ENCODE results near the gene EIF1.
"Not testable (repeated sequence)": the region's sequence is repeated elsewhere in the genome, so short reads cannot be mapped to it uniquely, and the experiment has no call there.

EIF1 gene

GRCh38 chr17:41688641-41689496 is at the start of gene EIF1:
TSS of gene EIF1 (plus strand) at chr17:41688885. CDS start at chr17:41689039, 154 bp downstream.
- Histone ChIP-seq H3K36me3 (ENCODE audit: insufficient read depth, low read length) (peaks cover 46% of the 10 kb centered on the region), H3K9ac (ENCODE audit: low read length) (peak within 1 kb of the TSS; percentile 96), H3K4me2 (ENCODE audit: low read length) (peak within 1 kb of the TSS; percentile 97), H3K27me3 (ENCODE audit: insufficient read depth, low read length) (no peaks in the 10 kb centered on the region), H3K27ac (ENCODE audit: low read depth, low read length, poor library complexity, severe bottlenecking) (peak within 1 kb of the TSS; percentile 86), H3K4me1 (ENCODE audit: insufficient read depth, low read length, severe bottlenecking) (peaks cover 18% of the 10 kb centered on the region), H3K9me3 (ENCODE audit: low read length) (no peaks in the 10 kb centered on the region), H3F3A (ENCODE audit: insufficient read depth, low read length) (peaks cover 18% of the 10 kb centered on the region; the same call in 1 of the 2 replicates), H3K4me3 (ENCODE audit: low read depth, low read length, poor library complexity, severe bottlenecking) (peak within 1 kb of the TSS; percentile 89), H4K20me1 (ENCODE audit: insufficient read depth, low read length) (no peaks in the 10 kb centered on the region), H2AFZ (ENCODE audit: low read length) (peak within 1 kb of the TSS; percentile 89; the same call in 1 of the 2 replicates), H3K9me2 (ENCODE audit: low read depth, low read length) (no peaks in the 10 kb centered on the region), H3K79me2 (ENCODE audit: insufficient read depth, low read length) (no peaks in the 10 kb centered on the region)
- TF ChIP-seq, protein P1, sequence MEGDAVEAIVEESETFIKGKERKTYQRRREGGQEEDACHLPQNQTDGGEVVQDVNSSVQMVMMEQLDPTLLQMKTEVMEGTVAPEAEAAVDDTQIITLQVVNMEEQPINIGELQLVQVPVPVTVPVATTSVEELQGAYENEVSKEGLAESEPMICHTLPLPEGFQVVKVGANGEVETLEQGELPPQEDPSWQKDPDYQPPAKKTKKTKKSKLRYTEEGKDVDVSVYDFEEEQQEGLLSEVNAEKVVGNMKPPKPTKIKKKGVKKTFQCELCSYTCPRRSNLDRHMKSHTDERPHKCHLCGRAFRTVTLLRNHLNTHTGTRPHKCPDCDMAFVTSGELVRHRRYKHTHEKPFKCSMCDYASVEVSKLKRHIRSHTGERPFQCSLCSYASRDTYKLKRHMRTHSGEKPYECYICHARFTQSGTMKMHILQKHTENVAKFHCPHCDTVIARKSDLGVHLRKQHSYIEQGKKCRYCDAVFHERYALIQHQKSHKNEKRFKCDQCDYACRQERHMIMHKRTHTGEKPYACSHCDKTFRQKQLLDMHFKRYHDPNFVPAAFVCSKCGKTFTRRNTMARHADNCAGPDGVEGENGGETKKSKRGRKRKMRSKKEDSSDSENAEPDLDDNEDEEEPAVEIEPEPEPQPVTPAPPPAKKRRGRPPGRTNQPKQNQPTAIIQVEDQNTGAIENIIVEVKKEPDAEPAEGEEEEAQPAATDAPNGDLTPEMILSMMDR (IDR thresholded peaks at IDR 0.05; ENCODE audit: low read length) = no peak
- TF ChIP-seq EZH2 (IDR thresholded peaks at IDR 0.05; ENCODE audit: borderline replicate concordance, low read length) = no peak

DNA sequence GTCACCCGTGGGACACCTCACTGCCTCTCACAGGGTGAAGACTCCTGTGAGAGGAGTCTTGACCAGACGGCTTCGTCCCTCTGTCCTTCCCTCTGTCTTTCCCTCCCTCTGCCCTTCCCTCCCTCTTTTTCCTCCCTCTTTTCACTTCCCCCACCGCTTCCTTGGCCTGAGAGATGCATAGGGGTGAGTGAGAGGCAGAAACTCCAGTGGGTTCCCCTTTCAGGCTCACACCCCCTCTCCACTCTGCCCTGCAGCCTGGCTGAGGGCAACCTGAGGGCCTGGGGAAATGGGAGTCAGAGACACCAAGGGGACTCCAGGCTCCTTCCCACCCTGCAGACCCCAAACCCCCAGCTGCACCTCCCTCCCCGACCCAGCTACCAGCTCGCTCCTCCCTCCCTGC is 49.7 kb upstream of the EIF1 start:
- Histone ChIP-seq H3K9me3 (ENCODE audit: low read length) (no peaks in the 10 kb centered on the region), H3K9me2 (ENCODE audit: low read depth, low read length) (no peaks in the 10 kb centered on the region), H3F3A (ENCODE audit: insufficient read depth, low read length) (no peaks in the 10 kb centered on the region), H3K79me2 (ENCODE audit: insufficient read depth, low read length) (no peaks in the 10 kb centered on the region), H2AFZ (ENCODE audit: low read length) (no peak overlapping the region), H3K36me3 (ENCODE audit: insufficient read depth, low read length) (no peaks in the 10 kb centered on the region), H3K27me3 (ENCODE audit: insufficient read depth, low read length) (peaks cover 6% of the 10 kb centered on the region; the same call in 1 of the 2 replicates), H3K9ac (ENCODE audit: low read length) (no peak overlapping the region), H3K4me3 (ENCODE audit: low read depth, low read length, poor library complexity, severe bottlenecking) (no peak overlapping the region), H3K27ac (ENCODE audit: low read depth, low read length, poor library complexity, severe bottlenecking) (no peak overlapping the region), H3K4me1 (ENCODE audit: insufficient read depth, low read length, severe bottlenecking) (no peaks in the 10 kb centered on the region), H4K20me1 (ENCODE audit: insufficient read depth, low read length) (no peaks in the 10 kb centered on the region), H3K4me2 (ENCODE audit: low read length) (no peak overlapping the region)
- TF ChIP-seq, protein P1 (IDR thresholded peaks at IDR 0.05; ENCODE audit: low read length) = no peak

DNA sequence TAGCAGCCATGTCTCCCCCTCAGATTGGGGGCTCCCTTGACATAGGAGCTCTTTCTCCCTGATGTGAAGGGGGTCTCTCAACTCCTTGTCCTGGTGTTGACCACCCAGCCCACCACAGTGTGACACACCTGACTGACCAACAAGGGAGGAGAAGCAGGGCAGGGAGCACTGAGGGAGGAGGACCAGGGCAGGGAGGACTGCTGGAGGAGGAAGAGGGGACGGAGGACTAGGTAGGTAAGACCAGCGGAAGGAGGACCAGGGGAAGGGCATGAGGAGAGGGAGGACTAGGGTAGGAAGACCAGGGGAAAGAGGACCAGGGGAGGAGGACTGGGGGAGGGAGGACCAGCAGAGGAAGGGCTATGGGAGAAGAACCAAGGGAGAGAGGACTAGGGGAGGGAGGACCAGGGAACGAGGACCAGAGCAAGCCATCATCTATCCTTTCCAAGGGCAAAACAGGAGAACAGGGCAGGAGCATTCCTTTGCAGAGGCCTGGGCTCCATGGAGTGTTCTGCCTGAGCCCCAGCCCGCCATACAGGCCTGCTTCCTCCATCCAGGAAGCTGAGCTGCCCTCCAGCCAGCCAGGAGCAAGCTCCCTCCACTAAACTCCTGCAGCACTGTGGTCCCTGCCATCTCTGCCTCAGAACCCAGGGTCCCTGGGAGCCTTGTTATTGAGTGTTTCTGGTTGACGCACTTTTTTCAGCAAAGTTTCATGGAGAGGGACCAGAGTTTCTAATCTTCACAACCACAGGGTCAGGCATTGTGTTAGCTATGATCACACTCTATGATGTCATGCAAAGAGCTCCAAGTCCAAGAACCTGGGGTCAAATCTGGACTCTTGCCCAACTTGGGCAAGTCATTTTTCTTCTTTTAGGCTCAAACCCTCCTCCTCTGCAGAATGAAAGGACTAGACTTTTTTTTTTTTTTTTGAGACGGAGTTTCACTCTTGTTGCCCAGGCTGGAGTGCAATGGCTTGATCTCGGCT is 48.9 kb upstream of the EIF1 start:
- no peaks in the 10 kb centered on the region for H4K20me1 ChIP-seq (ENCODE audit: insufficient read depth, low read length)
- TF ChIP-seq, protein P1 (IDR thresholded peaks at IDR 0.05; ENCODE audit: low read length) = no peak
- TF ChIP-seq EZH2 (IDR thresholded peaks at IDR 0.05; ENCODE audit: borderline replicate concordance, low read length) = no peak
- H3K9me2 ChIP-seq (ENCODE audit: low read depth, low read length) = no peaks in the 10 kb centered on the region
- H3K27ac ChIP-seq (ENCODE audit: low read depth, low read length, poor library complexity, severe bottlenecking) = no peak overlapping the region
- peaks cover 6% of the 10 kb centered on the region; the same call in 1 of the 2 replicates for H3K27me3 ChIP-seq (ENCODE audit: insufficient read depth, low read length)
- no peaks in the 10 kb centered on the region for H3K79me2 ChIP-seq (ENCODE audit: insufficient read depth, low read length)
- no peak overlapping the region for H3K4me2 ChIP-seq (ENCODE audit: low read length)
- H3K36me3 ChIP-seq (ENCODE audit: insufficient read depth, low read length) = no peaks in the 10 kb centered on the region
- H3F3A ChIP-seq (ENCODE audit: insufficient read depth, low read length) = no peaks in the 10 kb centered on the region
- H2AFZ ChIP-seq (ENCODE audit: low read length) = no peak overlapping the region
- no peaks in the 10 kb centered on the region for H3K4me1 ChIP-seq (ENCODE audit: insufficient read depth, low read length, severe bottlenecking)
- H3K4me3 ChIP-seq (ENCODE audit: low read depth, low read length, poor library complexity, severe bottlenecking) = no peak overlapping the region
- H3K9ac ChIP-seq (ENCODE audit: low read length) = no peak overlapping the region
- H3K9me3 ChIP-seq (ENCODE audit: low read length) = no peaks in the 10 kb centered on the region

- not testable (repeated sequence) for H3K4me3 ChIP-seq (ENCODE audit: low read depth, low read length, poor library complexity, severe bottlenecking); H4K20me1 ChIP-seq (ENCODE audit: insufficient read depth, low read length); H3K36me3 ChIP-seq (ENCODE audit: insufficient read depth, low read length); H3K4me1 ChIP-seq (ENCODE audit: insufficient read depth, low read length, severe bottlenecking); H3F3A ChIP-seq (ENCODE audit: insufficient read depth, low read length); H3K9ac ChIP-seq (ENCODE audit: low read length); H2AFZ ChIP-seq (ENCODE audit: low read length); H3K9me2 ChIP-seq (ENCODE audit: low read depth, low read length); H3K9me3 ChIP-seq (ENCODE audit: low read length); H3K79me2 ChIP-seq (ENCODE audit: insufficient read depth, low read length); H3K4me2 ChIP-seq (ENCODE audit: low read length); H3K27ac ChIP-seq (ENCODE audit: low read depth, low read length, poor library complexity, severe bottlenecking); H3K27me3 ChIP-seq (ENCODE audit: insufficient read depth, low read length)
Measured at GRCh38 chr17:41640596-41640995, 48.1 kb upstream of the EIF1 start.

All from OCI-LY1 (cell line).